Transverse colon (tissue), 3 donors: ENCODE measurements around the gene BAIAP2.

Experiments used
- POLR2A ChIP-seq: fragments of 450-650 bp; IDR thresholded peaks from one replicate; pipeline ENCODE4 v1.6.1; 2016; ENCODE audit warnings: antibody characterized with exemption, mild to moderate bottlenecking, moderate library complexity
- TF ChIP-seq, protein P1 (sequence below), 5 experiments: fragments of 200-600 bp in 3 of 5; fragments of 450-650 bp in 2 of 5; sonication (generic) in 3 of 5; IDR thresholded peaks; 1 replicate in 2 of 5; 2 replicates in 3 of 5; pipeline ENCODE4 v1.5.1; 2016 to 2017; ENCODE audit warnings: antibody characterized with exemption in 5 of 5, inconsistent platforms in 3 of 5, mild to moderate bottlenecking in 2 of 5, moderate library complexity in 1 of 5

- no peak for TF ChIP-seq POLR2A
- TF ChIP-seq, protein P1, sequence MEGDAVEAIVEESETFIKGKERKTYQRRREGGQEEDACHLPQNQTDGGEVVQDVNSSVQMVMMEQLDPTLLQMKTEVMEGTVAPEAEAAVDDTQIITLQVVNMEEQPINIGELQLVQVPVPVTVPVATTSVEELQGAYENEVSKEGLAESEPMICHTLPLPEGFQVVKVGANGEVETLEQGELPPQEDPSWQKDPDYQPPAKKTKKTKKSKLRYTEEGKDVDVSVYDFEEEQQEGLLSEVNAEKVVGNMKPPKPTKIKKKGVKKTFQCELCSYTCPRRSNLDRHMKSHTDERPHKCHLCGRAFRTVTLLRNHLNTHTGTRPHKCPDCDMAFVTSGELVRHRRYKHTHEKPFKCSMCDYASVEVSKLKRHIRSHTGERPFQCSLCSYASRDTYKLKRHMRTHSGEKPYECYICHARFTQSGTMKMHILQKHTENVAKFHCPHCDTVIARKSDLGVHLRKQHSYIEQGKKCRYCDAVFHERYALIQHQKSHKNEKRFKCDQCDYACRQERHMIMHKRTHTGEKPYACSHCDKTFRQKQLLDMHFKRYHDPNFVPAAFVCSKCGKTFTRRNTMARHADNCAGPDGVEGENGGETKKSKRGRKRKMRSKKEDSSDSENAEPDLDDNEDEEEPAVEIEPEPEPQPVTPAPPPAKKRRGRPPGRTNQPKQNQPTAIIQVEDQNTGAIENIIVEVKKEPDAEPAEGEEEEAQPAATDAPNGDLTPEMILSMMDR (IDR thresholded peaks at IDR 0.05): no peak
Observed at GRCh38 chr17:81140695-81141094, 105.7 kb downstream of the BAIAP2 start.
